ENCODE measurements around the gene NDUFA3.

Gene NDUFA3

GRCh38 chr19:54141356-54141755 lies 38.7 kb downstream of the NDUFA3 start:
- no peak for DNase-seq

GRCh38 chr19:54142166-54142780 lies 39.6 kb downstream of the NDUFA3 start:
- DNase-seq, result no peak

GRCh38 chr19:54145541-54146158 lies 43.0 kb downstream of the NDUFA3 start:
- DNase-seq, result no peak

DNA sequence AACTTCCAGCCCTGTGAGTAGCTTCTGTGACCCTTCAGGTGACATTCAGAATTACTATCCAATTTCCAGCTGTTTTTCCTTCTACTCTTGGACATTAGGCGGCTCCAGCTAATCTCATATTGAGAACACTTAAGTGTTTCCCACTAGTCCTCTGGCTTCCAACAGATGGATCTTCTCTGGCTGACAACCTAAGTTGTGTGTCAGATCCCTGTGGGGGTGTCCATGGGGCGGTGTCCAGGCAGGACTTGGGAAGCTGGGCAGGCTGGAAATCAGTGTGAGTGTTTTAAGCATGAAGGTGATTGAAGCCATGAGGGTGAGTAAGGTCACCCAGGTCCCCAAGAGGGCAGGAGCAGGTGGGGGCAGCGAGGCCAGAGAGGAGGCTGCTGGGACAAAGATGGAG lies 45.0 kb downstream of the NDUFA3 start:
- DNase-seq, result no peak

DNA sequence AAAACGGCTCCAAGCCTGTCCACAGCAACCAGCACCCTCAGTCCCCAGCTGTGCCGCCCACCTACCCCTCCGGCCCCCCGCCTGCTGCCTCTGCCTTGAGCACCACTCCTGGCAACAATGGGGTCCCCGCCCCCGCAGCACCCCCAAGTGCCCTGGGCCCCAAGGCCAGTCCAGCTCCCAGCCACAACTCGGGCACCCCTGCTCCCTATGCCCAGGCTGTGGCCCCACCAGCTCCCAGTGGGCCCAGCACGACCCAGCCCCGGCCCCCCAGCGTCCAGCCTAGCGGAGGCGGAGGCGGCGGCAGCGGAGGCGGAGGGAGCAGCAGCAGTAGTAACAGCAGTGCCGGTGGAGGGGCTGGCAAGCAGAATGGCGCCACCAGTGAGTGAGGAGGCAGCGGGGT lies 45.5 kb downstream of the NDUFA3 start:
- no peak for DNase-seq

- no peak for DNase-seq
These were observed 46.6 kb downstream of the NDUFA3 start for GRCh38 chr19:54149021-54149812.

- no peak for DNase-seq
These were observed 48.8 kb downstream of the NDUFA3 start for GRCh38 chr19:54151362-54152035.

- no peak for DNase-seq
These were observed 49.6 kb downstream of the NDUFA3 start for GRCh38 chr19:54152267-54152666.

DNA sequence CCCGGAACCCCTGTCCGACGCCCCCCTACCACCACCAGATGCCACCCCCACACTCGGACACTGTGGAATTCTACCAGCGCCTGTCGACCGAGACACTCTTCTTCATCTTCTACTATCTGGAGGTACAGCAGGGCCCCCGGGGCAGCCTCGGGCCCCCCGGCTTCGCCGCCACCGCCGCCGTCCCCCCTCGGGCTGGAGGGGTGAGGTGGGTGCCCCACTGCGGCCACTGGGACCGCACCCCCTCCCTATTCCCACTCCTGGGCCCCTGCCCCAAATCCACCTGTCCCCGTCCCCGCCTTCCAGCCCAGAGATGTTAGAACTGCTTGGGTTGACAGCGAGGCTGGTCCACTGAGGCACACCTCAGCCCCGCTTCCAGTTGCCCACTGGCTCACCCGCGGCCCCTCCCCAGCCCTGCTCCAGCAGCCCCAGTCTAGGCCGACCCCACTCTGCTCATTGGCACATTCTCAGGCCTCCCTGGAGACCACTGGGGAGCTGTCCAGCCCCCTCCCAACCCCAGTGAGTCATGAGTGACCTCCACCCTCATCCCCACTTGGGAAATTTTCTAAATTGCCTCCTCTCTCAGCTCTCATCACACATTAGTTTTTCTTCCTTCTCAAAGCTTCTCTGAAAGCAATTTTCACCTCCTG lies 50.3 kb downstream of the NDUFA3 start:
- no peak for DNase-seq

DNA sequence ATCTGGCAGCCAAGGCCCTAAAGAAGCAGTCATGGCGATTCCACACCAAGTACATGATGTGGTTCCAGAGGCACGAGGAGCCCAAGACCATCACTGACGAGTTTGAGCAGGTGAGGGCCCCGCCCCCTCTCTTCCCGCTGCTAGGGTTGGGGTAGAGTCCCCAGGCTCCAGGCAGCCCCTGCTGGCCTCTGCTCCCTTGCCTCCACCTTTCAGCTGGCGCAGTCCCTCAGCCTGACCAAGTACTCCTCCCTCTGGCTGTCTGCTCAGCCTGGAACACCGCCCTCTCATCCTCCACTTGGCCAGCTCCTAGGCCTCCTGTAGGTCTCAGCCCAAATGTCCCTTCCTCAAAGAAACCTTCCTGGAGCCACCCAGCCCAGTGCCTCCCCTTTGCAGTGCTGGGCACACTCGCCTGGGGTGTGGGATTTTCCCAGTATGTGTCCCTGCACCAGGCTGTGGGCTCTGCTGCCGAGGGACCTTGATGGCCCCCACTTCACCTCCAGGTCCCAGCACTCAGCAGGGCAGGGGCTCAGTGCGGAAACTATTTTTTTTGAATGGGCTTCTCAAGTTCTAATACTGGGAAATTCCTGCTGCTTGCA lies 51.2 kb downstream of the NDUFA3 start:
- DNase-seq, result no peak

DNA sequence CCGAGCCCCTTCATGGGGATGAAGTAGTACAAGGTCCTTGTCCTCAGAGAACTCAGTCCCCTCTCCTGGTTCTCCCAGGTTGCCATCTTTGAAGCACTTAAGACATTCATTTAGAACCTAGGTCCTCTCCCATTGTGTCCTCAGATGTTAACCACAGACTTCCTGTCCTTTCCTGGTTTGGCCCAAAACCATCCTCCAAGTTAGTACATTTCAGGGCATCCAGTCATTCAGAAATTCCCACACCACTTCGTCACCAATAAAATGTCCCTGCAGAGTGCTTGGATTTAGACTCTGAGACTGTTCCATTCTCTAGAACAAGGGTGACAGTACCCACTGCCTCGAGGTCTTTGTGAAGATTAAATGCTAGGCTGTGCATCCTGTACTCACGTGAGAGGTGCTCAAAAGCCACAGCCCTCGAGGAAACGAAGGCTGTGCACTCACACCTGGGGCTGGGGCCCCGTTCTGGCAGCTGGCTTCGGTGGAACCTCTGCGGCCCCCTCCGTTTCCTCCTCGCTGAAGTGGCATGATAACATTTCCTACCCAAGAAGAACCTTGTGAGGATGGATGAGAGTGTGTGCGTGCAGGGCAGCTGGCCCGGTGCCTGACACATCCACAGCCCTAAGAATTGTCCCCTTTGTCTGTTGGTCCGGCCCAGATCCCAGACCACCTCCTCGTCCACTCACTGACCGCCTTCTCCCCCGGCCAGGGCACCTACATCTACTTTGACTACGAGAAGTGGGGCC lies 52.1 kb downstream of the NDUFA3 start:
- DNase-seq, result no peak

GRCh38 chr19:54155694-54156093 lies 53.0 kb downstream of the NDUFA3 start:
- no peak for DNase-seq

GRCh38 chr19:54156490-54156889 lies 53.8 kb downstream of the NDUFA3 start:
- DNase-seq, result no peak

- no peak for DNase-seq
These were observed 54.3 kb downstream of the NDUFA3 start for GRCh38 chr19:54156953-54157352.
